ENCODE results near the gene RAC3.

RAC3 gene

DNA sequence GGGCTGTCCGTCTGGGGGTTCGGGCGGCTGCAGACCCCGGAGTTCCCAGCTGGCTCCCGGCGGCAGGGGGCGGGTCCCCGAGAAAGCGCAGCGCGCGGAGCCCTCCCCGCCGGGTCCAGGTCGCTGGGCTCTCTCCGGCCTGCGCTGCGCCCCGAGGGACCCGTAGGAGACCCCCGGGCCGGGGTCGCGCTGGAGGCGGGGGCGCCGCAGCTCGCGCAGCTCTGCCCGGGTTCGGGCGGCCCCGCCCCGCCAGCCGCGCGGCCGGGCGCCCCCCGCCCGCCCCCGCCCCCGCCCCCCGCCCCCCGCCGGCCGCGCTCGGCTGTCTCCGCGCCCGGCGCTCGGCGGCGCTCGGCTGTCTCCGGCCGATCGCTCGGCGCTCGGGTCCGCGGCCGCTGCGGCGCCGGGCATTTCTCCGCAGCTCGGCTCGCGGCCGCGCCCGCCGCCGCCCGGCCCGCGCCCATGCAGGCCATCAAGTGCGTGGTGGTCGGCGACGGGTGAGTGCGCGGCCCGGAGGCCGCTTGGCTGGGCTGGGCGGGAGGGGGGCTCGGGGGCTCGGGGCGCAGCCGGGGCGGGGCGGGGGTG lies at the start of gene RAC3:
Gene RAC3 (plus strand): TSS at position 376 of the 582 bp plus-strand sequence. CDS start 84 bp downstream, at position 460.
- DNase-seq: no peak

GRCh38 chr17:81983011-81983638 lies 48.4 kb upstream of the RAC3 start:
- no peak for DNase-seq

DNA sequence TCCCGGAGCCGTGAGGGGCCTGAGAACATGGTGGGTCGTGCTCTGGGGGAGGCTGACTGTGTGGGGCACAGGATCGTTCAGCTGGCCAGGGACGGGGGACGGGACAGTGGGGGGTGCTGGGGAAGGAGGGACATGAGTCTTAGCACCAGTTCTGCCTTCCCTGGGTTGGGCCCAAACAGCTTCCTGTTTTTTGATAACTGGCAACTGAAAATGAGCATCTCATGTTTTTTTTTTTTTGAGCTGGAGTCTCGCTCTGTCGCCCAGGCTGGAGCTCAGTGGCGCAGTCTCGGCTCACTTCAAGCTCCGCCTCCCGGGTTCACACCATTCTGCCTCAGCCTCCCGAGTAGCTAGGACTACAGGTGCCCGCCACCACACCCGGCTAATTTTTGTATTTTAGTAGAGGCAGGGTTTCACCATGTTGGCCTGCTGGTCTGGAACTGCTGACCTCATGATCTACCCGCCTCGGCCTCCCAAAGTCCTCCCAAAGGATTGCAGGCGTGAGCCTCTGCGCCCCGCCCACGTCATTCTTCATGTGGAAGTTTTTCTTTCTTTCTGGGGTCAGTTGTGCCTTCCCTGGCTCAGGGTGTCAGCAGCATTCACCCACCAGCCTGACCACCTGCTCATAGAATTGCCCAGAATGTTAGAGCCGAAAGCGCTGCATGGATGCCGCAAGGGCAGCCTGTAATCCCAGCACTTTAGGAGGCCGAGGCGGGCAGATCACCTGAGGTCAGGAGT lies 47.7 kb upstream of the RAC3 start:
- no peak for DNase-seq

GRCh38 chr17:81984773-81985410 lies 46.6 kb upstream of the RAC3 start:
- DNase-seq: no peak

DNA sequence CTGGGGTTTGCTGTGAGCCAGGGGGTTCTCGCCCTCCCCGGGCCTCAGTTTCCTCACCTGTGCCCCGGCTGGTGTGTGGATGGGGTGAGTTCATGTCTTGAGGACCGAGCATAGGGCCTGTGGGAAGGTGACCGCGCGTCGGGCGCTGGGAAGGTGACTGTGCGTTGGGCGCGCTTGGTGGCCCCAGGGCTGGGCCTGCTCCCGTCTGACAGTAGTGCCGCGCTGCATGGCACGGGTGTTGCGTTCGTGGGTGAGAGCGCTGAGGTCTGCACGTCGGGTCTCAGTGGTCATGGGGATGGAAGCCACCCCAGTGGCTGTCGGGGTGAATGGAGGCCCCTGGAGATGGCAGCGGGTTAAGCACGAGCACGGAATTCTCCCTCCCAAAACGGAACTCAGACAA lies 44.9 kb upstream of the RAC3 start:
- DNase-seq: no peak

GRCh38 chr17:81987161-81987770 lies 44.2 kb upstream of the RAC3 start:
- no peak for DNase-seq

- DNase-seq: no peak
Observed at GRCh38 chr17:81990836-81991683, 40.4 kb upstream of the RAC3 start.

DNA sequence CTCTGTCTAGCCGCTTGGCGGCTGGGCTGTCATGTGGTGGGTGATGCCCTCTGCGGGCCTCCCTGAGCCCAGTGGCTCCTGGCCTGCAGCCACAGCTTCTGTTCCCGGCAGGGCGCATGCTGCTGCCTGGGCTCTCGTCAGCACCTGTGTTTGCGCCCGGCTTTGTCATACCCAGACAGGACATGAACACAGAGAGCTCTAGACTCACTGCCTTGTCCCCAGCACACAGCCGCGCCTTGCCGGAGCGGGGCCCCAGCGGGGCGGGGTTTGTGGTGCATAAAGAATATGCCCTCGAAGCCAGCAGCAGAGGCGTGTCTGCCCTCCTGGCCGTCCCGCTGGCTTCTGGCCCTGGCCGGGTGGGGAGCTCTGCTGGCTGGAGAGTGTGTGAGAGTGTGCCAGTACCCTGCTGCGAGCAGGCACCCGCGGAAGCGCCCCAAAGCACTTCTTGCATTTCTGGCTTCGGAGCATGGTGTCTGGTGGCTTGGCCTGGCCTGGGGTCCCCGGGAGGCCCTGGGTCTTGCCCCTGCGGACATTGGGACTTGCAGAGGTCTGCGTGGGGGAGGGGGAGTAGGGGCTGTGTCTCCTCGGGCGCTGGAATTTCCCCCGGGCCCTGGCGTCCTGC lies 39.7 kb upstream of the RAC3 start:
- DNase-seq: no peak

GRCh38 chr17:81992306-81993102 lies 39.0 kb upstream of the RAC3 start:
- no peak for DNase-seq

DNA sequence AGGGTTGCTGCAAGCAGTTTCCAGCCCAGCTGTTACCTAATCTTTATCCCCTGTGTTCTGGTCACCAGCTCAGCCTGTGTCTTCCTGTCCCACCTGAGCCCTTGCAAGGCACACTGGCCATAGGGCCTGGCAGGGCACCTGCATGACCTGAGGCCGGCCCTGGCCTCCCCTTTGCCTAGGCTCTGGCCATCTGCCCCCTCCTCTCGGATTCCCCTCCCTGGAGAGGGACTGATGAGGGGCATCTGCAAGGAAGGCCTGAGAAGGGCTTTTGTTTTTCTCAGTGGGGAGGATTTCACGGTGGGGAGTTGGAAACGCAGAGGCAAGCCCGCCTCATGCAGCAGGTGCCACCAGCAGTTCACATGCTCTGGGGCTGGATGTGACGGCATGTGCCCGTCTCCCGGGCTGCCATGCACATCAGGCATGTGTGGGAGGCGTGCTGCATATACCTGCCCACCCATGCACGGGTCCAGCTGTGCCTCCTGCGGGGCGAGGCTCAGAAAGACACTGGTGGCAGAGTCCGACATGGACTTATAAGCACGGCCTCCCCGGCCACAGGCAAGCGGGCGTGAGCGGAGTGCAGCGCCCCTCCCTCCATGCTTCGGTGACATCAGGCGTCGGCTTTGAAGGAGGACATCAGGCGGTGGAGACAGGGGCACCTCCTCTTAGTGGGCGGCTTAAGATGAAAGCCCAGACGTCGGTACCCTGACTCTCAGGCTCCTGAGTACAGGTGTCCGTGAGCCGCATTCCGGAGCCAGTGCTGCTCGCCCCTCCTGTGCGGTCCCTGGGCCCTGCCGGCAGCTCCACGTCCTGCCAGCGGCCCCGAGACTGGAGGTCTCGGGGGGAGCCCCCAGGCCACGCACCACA lies 37.5 kb upstream of the RAC3 start:
- DNase-seq: no peak

GRCh38 chr17:81994593-81995462 lies 36.6 kb upstream of the RAC3 start:
- DNase-seq: no peak

DNA sequence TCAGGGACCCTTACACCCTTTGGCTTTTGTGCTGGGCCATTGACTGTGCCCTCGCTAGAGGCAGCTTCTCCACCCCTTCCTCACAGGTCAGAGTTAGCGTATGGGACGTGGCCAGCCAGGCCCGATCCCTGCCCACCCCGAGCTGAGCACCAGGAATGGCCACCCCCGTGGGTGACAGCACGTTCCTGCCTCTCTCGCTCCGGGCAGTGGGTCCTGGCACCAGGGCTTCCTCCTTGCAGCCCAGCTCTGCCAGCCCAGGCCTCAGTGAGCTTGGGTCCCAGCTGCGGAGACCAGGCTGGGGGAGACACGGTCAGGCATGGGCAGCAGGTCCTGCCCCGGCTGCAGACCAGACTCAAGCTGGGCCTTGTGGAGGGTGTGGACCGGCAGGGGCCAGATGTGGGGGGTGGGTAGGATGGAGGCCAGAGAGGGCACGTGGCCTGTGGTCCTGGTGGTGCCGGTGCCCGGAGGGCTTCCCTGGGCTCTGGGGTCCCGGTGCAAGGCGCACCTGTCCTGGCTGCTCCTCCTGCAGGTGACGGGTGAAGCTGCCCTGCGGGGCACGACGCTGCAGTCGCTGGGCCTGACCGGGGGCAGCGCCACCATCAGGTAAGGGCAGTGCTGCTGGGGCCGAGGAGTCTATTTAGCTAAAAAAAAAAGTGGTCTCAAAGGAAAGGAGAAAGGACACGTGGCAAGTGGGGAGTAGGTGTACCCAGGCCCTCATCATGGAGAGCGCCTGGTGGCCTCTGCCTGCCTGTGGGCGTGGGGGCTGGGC lies 35.8 kb upstream of the RAC3 start:
- DNase-seq: no peak

DNA sequence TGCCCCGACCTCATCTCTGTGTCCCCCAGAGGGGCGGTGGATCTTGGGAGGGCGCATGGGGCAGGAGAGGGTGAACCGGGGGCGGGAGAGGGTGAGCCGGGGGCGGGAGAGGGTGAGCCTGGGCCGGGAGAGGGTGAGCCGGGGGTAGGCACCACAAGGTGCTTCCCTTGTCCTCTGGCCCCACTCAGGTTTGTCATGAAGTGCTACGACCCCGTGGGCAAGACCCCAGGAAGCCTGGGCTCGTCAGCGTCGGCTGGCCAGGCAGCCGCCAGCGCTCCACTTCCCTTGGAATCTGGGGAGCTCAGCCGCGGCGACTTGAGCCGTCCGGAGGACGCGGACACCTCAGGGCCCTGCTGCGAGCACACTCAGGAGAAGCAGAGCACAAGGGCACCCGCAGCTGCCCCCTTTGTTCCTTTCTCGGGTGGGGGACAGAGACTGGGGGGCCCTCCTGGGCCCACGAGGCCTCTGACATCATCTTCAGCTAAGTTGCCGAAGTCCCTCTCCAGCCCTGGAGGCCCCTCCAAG lies 35.2 kb upstream of the RAC3 start:
- DNase-seq: no peak

GRCh38 chr17:81996757-81997441 lies 34.6 kb upstream of the RAC3 start:
- no peak for DNase-seq

- no peak for DNase-seq
Observed at GRCh38 chr17:81998212-81998611, 33.3 kb upstream of the RAC3 start.

DNA sequence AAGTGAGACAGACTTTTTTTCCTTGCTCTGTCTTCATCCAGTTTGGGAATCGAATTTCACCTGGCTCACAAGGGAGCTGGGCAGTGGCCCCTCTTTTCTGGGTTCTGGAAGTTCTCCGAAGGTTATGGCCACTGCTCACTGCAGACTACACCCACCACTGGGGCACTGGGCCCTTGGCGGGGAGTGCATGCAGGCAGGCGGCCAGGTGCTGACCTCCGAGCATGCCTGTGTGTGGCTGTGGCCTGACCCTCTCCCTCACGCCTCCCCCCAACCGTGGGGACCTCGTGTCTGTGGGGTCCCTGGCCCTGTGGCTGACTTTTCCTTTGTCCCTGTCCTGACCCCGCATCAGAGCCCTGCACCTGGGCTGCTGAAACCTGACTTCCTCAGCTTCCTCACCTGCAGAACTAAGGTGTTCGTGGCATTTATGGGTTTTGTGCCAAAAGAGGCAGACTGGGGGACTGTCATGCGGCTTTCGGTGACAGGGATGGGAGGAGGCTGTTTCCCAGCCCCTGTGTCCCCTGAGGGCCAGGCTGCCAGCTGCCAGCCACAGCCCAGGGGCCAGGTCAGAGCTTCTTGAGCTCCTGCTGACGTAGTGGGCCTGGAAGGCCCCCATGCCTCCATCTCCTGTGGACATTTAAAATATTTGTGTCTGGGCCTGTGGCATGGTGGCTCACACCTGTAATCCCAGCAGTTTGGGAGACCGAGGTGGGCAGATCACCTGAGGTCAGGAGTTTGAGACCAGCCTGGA lies 32.6 kb upstream of the RAC3 start:
- no peak for DNase-seq

DNA sequence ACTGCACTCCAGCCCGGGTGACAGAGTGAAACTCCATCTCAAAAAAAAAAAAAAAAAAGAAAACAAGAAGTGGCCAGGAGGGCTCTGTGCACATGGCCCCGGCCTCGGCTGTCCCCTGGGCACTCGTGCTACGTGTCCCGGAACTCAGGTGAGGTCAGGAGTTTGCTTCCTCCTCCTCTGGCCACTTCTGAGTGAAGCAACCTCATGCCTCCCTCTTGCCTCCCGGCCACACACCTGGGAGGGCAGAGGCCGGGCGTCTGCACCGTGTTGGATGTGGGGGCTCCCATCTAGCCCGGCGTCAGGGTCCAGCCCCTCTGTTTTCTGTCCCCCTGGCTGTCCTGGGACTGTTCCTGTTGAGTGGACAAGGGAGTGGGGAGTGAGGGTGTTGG lies 31.9 kb upstream of the RAC3 start:
- DNase-seq: no peak
